Measurements from ENCODE around the gene PTPN23. TPM values are rescaled to one million over a fixed set of nuclear protein-coding genes. Genes with fewer than 3 reads are reported as not detected.

PTPN23 gene
- total RNA-seq, 4 donors from 2014 or later = 26.9 to 199 (median 55.1) TPM

GRCh38 chr3:47370887-47371697 lies 9.7 kb upstream of the PTPN23 start:
- 41% methylated on average over 9 of the region's 13 CpGs; no CpG with 5 or more reads in 1 of the 2 donors for WGBS, 2 donors (ENCODE audit: low coverage in 1 of 2)
- in situ Hi-C loops (cut with MboI; ENCODE audit: low pct_ligation_motif_present in 1 of 4, low pct_unique_long_range_greater_than_20kb in 1 of 4, low sequenced_read_pairs in 3 of 4) (loop anchor here in 1 of 4 donors (25.0 kb wide), 2 partner anchors 509 to 659 kb away; partner anchors contain the start of genes MYL3, PRSS50 and TMIE), intact Hi-C loops (cut with DNase I; ENCODE audit: low total_unique reads) (no loop called here)
- Histone ChIP-seq H3K4me3 (no peak overlapping the region), H3K4me1 (peaks cover 0 to under 1% (median under 1%) of the 10 kb centered on the region in 4 donors), H3K9me3 (no peaks in the 10 kb centered on the region), H3K27ac (no peak overlapping the region), H3K27me3 (no peaks in the 10 kb centered on the region), H3K36me3 (no peaks in the 10 kb centered on the region)
- DNase-seq = peak; percentile 23
- TF ChIP-seq EP300 (IDR thresholded peaks at IDR 0.05; ENCODE audit: low read depth) (no peak), CTCF (IDR thresholded peaks at IDR 0.05) (peak in 3 of 5 experiments; percentile 36 to 60 (median 49)), POLR2A (IDR thresholded peaks at IDR 0.05) (no peak), POLR2AphosphoS5 (IDR thresholded peaks at IDR 0.05) (no peak)

GRCh38 chr3:47374587-47374986 lies 6.2 kb upstream of the PTPN23 start:
- no peaks in the 10 kb centered on the region for H3K27me3 ChIP-seq
- H3K4me3 ChIP-seq = no peak overlapping the region
- intact Hi-C loops (cut with DNase I; ENCODE audit: low total_unique reads) (no loop called here), in situ Hi-C loops (cut with MboI; ENCODE audit: low pct_ligation_motif_present in 1 of 4, low pct_unique_long_range_greater_than_20kb in 1 of 4, low sequenced_read_pairs in 3 of 4) (loop anchor here in 1 of 4 donors (25.0 kb wide), 2 partner anchors 512 to 662 kb away; partner anchors contain the start of genes MYL3, PRSS50 and TMIE)
- H3K9me3 ChIP-seq = no peaks in the 10 kb centered on the region
- no peak overlapping the region for H3K27ac ChIP-seq
- H3K4me1 ChIP-seq = peaks cover 5 to 9% (median 7%) of the 10 kb centered on the region in 4 donors
- TF ChIP-seq POLR2AphosphoS5 (IDR thresholded peaks at IDR 0.05) = no peak
- no peak for TF ChIP-seq POLR2A (IDR thresholded peaks at IDR 0.05)
- TF ChIP-seq EP300 (IDR thresholded peaks at IDR 0.05; ENCODE audit: low read depth) = no peak
- no peak for TF ChIP-seq CTCF (IDR thresholded peaks at IDR 0.05)
- no peak for DNase-seq
- H3K36me3 ChIP-seq = no peaks in the 10 kb centered on the region

- no peak overlapping the region for H3K4me3 ChIP-seq
- H3K9me3 ChIP-seq = no peaks in the 10 kb centered on the region
- H3K36me3 ChIP-seq = no peaks in the 10 kb centered on the region
- in situ Hi-C loops (cut with MboI; ENCODE audit: low pct_ligation_motif_present in 1 of 4, low pct_unique_long_range_greater_than_20kb in 1 of 4, low sequenced_read_pairs in 3 of 4) (no loop called here), intact Hi-C loops (cut with DNase I; ENCODE audit: low total_unique reads) (no loop called here)
- 80 to 97% methylated on average over 1 to 2 of the region's 3 CpGs for WGBS, 2 donors (ENCODE audit: low coverage in 1 of 2)
- DNase-seq = no peak
- H3K27ac ChIP-seq = no peak overlapping the region
- TF ChIP-seq CTCF (IDR thresholded peaks at IDR 0.05) (no peak), POLR2AphosphoS5 (IDR thresholded peaks at IDR 0.05) (no peak), POLR2A (IDR thresholded peaks at IDR 0.05) (no peak), EP300 (IDR thresholded peaks at IDR 0.05; ENCODE audit: low read depth) (no peak)
- H3K4me1 ChIP-seq = peaks cover 9 to 15% (median 12%) of the 10 kb centered on the region in 4 donors
- H3K27me3 ChIP-seq = no peaks in the 10 kb centered on the region
Observed at GRCh38 chr3:47376393-47376792, 4.4 kb upstream of the PTPN23 start.

- no peaks in the 10 kb centered on the region for H3K27me3 ChIP-seq
- intact Hi-C loops (cut with DNase I; ENCODE audit: low total_unique reads) (no loop called here), in situ Hi-C loops (cut with MboI; ENCODE audit: low pct_ligation_motif_present in 1 of 4, low pct_unique_long_range_greater_than_20kb in 1 of 4, low sequenced_read_pairs in 3 of 4) (no loop called here)
- peaks cover 9 to 22% (median 18%) of the 10 kb centered on the region in 4 donors for H3K4me1 ChIP-seq
- no peaks in the 10 kb centered on the region for H3K36me3 ChIP-seq
- H3K4me3 ChIP-seq = no peak overlapping the region
- no peak overlapping the region for H3K27ac ChIP-seq
- H3K9me3 ChIP-seq = no peaks in the 10 kb centered on the region
- WGBS, 2 donors (ENCODE audit: low coverage in 1 of 2) = 83 to 87% methylated on average over 1 to 2 of the region's 2 CpGs
- DNase-seq = no peak
- TF ChIP-seq POLR2AphosphoS5 (IDR thresholded peaks at IDR 0.05) (no peak), POLR2A (IDR thresholded peaks at IDR 0.05) (no peak)
Observed at GRCh38 chr3:47377186-47377585, 3.6 kb upstream of the PTPN23 start.
